ENCODE measurements around the gene NOC4L. TPM values are rescaled to one million over a fixed set of nuclear protein-coding genes. Genes with fewer than 3 reads are reported as not detected.

The NOC4L gene
- total RNA-seq, 1 donor from 2014 or later: 39.3 TPM

- Mint-ChIP-seq H3K4me3 (ENCODE audit: low read depth) (no peak overlapping the region), H3K4me1 (ENCODE audit: low read depth) (peaks cover 13% of the 10 kb centered on the region), H3K36me3 (ENCODE audit: low read depth) (peaks cover 31% of the 10 kb centered on the region), H3K9me3 (no peaks in the 10 kb centered on the region), H3K27ac (no peak overlapping the region), H3K27me3 (ENCODE audit: low read depth) (no peaks in the 10 kb centered on the region)
- no peak for DNase-seq (ENCODE audit: low spot score)
- intact Hi-C loops (cut with micrococcal nuclease): loop anchor here (5.0 kb wide), 1 partner anchor 54 kb away; no protein-coding TSS in a partner anchor
These were observed 3.1 kb upstream of the NOC4L start for GRCh38 chr12:132140918-132141841.

GRCh38 chr12:132141976-132142678 lies 2.1 kb upstream of the NOC4L start:
- intact Hi-C loops (cut with micrococcal nuclease): loop anchor here (5.0 kb wide), 1 partner anchor 55 kb away; no protein-coding TSS in a partner anchor
- Mint-ChIP-seq H3K9me3 (no peaks in the 10 kb centered on the region), H3K36me3 (ENCODE audit: low read depth) (peaks cover 32% of the 10 kb centered on the region), H3K4me1 (ENCODE audit: low read depth) (peaks cover 16% of the 10 kb centered on the region), H3K27me3 (ENCODE audit: low read depth) (no peaks in the 10 kb centered on the region), H3K4me3 (ENCODE audit: low read depth) (peak overlapping the region; percentile 80), H3K27ac (no peak overlapping the region)
- DNase-seq (ENCODE audit: low spot score): no peak

- Mint-ChIP-seq H3K27ac (peak overlapping the region; percentile 71), H3K4me3 (ENCODE audit: low read depth) (peak overlapping the region; percentile 80), H3K4me1 (ENCODE audit: low read depth) (peaks cover 16% of the 10 kb centered on the region), H3K27me3 (ENCODE audit: low read depth) (no peaks in the 10 kb centered on the region), H3K36me3 (ENCODE audit: low read depth) (peaks cover 26% of the 10 kb centered on the region), H3K9me3 (no peaks in the 10 kb centered on the region)
- DNase-seq (ENCODE audit: low spot score): no peak
- intact Hi-C loops (cut with micrococcal nuclease): loop anchor here (5.0 kb wide), 1 partner anchor 56 kb away; no protein-coding TSS in a partner anchor
These were observed 1.4 kb upstream of the NOC4L start for GRCh38 chr12:132142679-132143335.

DNA sequence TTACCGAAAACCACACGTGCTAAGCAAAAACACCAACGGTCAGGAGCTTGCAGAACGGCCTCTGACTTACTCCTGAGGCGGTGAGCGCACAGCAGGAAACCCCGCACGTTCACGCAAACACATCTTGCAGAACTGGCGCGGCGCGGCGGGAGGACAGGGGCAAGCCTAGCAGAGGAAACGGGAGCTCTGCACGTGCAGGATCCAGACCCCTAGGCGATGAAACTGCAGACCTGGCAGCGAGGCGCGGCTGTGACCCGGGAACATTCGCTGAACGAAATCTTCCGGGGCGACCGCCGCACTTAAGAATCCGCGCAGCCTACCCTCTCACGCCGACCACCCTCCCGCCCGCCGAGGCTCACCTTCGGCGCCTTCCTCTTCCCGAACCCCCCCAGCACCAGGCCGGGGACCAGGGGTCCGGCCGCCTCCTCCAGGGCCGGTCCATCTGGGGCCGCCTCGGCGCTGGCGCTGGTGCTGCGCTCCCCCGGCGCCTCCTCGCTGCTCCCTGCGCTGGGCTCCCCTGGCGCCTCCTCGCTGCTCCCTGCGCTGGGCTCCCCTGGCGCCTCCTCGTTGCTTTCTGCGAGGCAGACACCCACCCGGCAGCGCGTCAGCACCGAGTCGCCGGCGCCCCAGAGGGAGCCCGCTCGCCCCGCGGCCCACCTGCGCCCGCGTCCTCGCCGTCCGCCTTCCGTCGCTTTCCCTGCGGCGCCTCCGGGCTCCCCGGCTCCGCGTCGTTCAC lies 753 bp upstream of the NOC4L start:
- Mint-ChIP-seq H3K36me3 (ENCODE audit: low read depth) (peaks cover 27% of the 10 kb centered on the region), H3K9me3 (no peaks in the 10 kb centered on the region), H3K4me3 (ENCODE audit: low read depth) (peak overlapping the region; percentile 80), H3K27ac (peak overlapping the region; percentile 71), H3K4me1 (ENCODE audit: low read depth) (peaks cover 16% of the 10 kb centered on the region), H3K27me3 (ENCODE audit: low read depth) (no peaks in the 10 kb centered on the region)
- no peak for DNase-seq (ENCODE audit: low spot score)
- intact Hi-C loops (cut with micrococcal nuclease): loop anchor here (1.0 to 5.0 kb wide), 2 partner anchors 46 to 56 kb away; no protein-coding TSS in a partner anchor

DNA sequence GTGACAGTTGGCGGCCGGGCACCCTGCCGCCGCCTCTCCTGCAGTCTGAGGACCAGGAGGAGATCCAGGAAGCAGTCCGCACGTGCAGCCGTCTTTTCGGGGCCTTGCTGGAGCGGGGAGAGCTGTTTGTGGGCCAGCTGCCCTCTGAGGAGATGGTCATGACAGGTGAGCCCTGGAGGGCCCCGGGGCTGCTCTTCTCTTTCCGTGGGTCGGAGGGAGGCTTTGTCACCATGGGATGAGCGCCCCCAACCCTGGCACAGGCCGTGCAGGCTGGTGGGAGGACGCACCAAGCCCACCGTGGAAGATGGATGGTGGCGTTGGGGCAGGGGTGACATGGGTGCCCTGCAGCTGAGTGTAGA lies 532 bp downstream of the NOC4L start:
- peak overlapping the region; percentile 73 for H3K27ac Mint-ChIP-seq
- intact Hi-C loops (cut with micrococcal nuclease): loop anchor here (1.0 to 5.0 kb wide), 2 partner anchors 45 to 57 kb away; no protein-coding TSS in a partner anchor
- no peaks in the 10 kb centered on the region for H3K27me3 Mint-ChIP-seq (ENCODE audit: low read depth)
- no peak for DNase-seq (ENCODE audit: low spot score)
- no peaks in the 10 kb centered on the region for H3K9me3 Mint-ChIP-seq
- peaks cover 18% of the 10 kb centered on the region for H3K36me3 Mint-ChIP-seq (ENCODE audit: low read depth)
- H3K4me1 Mint-ChIP-seq (ENCODE audit: low read depth): peaks cover 16% of the 10 kb centered on the region
- peak overlapping the region; percentile 88 for H3K4me3 Mint-ChIP-seq (ENCODE audit: low read depth)

DNA sequence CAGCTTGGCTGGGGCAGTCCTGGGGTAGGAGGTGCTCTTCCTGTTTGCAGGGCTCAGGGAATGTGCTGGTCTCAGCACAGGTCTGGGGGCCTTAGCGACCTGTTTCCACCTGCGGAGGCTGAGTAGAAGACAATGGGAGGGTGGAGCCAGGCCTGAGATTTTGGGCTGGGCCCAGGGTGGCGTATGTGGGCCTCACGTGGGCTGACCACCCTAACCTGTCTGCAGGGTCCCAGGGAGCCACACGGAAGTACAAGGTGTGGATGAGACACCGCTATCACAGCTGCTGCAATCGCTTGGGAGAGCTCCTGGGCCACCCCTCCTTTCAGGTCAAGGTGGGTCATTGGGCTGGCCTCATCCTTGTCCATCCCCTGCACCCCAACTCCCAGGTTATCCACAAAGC lies 1.1 kb downstream of the NOC4L start:
- Mint-ChIP-seq H3K27me3 (ENCODE audit: low read depth) (no peaks in the 10 kb centered on the region), H3K36me3 (ENCODE audit: low read depth) (peaks cover 15% of the 10 kb centered on the region), H3K27ac (peak overlapping the region; percentile 73), H3K4me3 (ENCODE audit: low read depth) (peak overlapping the region; percentile 88), H3K9me3 (no peaks in the 10 kb centered on the region), H3K4me1 (ENCODE audit: low read depth) (peaks cover 16% of the 10 kb centered on the region)
- intact Hi-C loops (cut with micrococcal nuclease): no loop called here
- no peak for DNase-seq (ENCODE audit: low spot score)

- H3K27me3 Mint-ChIP-seq (ENCODE audit: low read depth): no peaks in the 10 kb centered on the region
- intact Hi-C loops (cut with micrococcal nuclease): no loop called here
- no peaks in the 10 kb centered on the region for H3K9me3 Mint-ChIP-seq
- H3K27ac Mint-ChIP-seq: peak overlapping the region; percentile 36
- peak overlapping the region; percentile 70 for H3K4me3 Mint-ChIP-seq (ENCODE audit: low read depth)
- peaks cover 16% of the 10 kb centered on the region for H3K4me1 Mint-ChIP-seq (ENCODE audit: low read depth)
- peaks cover 14% of the 10 kb centered on the region for H3K36me3 Mint-ChIP-seq (ENCODE audit: low read depth)
- no peak for DNase-seq (ENCODE audit: low spot score)
These were observed 1.8 kb downstream of the NOC4L start for GRCh38 chr12:132146098-132146497.

DNA sequence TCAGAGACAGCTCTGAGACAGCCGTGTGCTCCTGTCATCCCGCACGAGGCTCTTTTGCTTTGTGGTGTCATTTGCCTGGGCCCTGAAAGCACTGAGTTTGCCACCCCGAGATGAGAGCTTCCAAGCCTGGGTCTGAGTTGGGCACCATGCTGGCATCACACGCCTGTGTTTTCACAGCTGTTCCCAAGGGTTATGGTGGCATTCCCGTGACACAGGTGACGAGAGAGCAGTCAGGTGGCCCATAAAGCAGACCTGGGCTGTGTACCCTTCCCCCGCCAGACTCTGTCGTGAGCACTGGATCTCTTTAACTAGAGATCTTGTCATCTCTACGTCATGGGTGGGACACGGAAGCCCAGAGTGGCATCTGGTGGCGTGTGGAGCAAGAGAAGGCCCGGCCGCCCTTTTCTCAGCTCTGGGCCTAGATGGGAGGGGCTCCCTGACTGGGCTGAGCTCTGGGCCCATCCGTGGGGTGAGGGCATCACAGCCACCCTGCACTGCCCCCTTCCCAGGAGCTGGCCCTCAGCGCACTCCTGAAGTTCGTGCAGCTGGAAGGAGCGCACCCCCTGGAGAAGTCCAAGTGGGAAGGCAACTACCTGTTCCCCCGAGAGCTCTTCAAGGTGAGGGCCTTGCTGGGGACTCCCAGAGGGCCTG lies 2.6 kb downstream of the NOC4L start:
- H3K36me3 Mint-ChIP-seq (ENCODE audit: low read depth): peaks cover 14% of the 10 kb centered on the region
- H3K4me3 Mint-ChIP-seq (ENCODE audit: low read depth): peak overlapping the region; percentile 70
- intact Hi-C loops (cut with micrococcal nuclease): no loop called here
- H3K9me3 Mint-ChIP-seq: no peaks in the 10 kb centered on the region
- peaks cover 16% of the 10 kb centered on the region for H3K4me1 Mint-ChIP-seq (ENCODE audit: low read depth)
- DNase-seq (ENCODE audit: low spot score): no peak
- H3K27ac Mint-ChIP-seq: no peak overlapping the region
- no peaks in the 10 kb centered on the region for H3K27me3 Mint-ChIP-seq (ENCODE audit: low read depth)

GRCh38 chr12:132147423-132148367 lies 3.4 kb downstream of the NOC4L start:
- H3K4me1 Mint-ChIP-seq (ENCODE audit: low read depth): peaks cover 15% of the 10 kb centered on the region
- no peak for DNase-seq (ENCODE audit: low spot score)
- H3K9me3 Mint-ChIP-seq: no peaks in the 10 kb centered on the region
- H3K27me3 Mint-ChIP-seq (ENCODE audit: low read depth): no peaks in the 10 kb centered on the region
- H3K27ac Mint-ChIP-seq: no peak overlapping the region
- H3K36me3 Mint-ChIP-seq (ENCODE audit: low read depth): peaks cover 14% of the 10 kb centered on the region
- intact Hi-C loops (cut with micrococcal nuclease): no loop called here
- no peak overlapping the region for H3K4me3 Mint-ChIP-seq (ENCODE audit: low read depth)

DNA sequence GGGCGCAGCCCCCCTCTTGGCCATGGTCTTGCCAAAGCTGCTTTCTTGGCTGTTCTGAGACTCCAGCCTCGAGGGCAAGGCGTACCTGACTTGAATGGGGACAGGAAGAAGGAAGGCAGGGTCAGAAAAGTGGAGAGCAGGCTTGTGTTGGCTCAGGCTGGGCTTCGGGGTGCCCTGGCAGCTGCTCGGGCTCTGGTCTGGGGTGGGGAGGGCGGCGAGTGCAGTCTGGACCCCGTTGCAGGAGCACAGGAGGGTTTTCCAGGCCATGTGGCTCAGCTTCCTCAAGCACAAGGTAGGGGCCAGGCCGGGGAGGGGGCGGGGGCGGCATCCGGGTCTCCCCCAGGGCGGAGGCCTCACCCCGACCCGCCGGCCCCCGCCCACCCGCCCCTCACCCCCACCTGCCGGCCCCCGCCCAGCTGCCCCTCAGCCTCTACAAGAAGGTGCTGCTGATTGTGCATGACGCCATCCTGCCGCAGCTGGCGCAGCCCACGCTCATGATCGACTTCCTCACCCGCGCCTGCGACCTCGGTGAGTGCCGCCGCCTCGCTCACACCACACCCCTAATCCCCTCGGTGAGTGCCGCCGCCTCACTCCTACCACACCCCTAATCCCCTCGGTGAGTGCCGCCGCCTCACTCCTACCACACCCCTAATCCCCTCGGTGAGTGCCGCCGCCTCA lies 4.2 kb downstream of the NOC4L start:
- intact Hi-C loops (cut with micrococcal nuclease): no loop called here
- no peaks in the 10 kb centered on the region for H3K27me3 Mint-ChIP-seq (ENCODE audit: low read depth)
- no peaks in the 10 kb centered on the region for H3K9me3 Mint-ChIP-seq
- DNase-seq (ENCODE audit: low spot score): no peak
- H3K4me1 Mint-ChIP-seq (ENCODE audit: low read depth): peaks cover 13% of the 10 kb centered on the region
- H3K4me3 Mint-ChIP-seq (ENCODE audit: low read depth): no peak overlapping the region
- H3K36me3 Mint-ChIP-seq (ENCODE audit: low read depth): peaks cover 14% of the 10 kb centered on the region
- H3K27ac Mint-ChIP-seq: no peak overlapping the region
